ENCODE data around the gene COL12A1.

The COL12A1 gene

DNA sequence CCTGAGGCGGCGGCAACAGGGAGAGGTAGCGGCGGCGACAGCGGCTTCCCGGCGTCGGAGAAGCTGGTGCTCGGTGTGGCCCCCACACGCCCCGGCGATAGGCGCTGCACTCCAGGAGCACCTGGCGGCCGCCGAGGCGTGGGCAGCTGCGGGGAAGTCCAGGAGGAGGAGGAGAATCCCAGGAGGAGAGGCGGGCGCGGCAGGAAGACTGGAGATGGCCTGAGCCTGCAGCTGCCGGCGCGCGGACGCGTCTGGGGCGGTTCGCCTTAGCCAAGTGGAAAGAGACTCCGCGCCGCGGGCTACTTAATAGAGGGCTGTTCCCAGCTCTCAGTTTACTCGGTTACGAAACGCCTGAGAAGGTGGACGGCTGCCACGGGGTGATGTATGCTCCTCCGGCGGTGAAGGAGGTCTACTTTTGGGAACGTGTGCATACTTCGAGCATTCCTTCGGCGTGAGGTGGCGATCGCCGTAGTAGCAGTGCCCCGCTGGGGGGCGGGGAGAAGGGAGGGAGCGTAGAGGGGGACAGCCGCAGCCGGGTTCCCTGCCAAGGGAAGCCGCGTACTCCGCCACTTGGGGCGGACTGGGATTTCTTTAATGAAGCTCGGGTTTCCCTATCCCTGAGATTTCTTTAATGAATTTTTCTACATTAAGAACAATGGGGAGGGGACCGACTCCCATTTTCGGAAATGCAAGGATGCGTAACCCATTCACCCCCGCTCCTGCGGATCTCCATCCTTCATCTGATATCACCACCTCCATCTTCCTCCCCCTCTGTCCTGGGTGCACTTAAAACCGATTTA lies at the start of gene COL12A1:
Gene COL12A1, minus strand, starts transcription at position 278 of the 800 bp plus-strand sequence. CDS start 3,261 bp downstream, outside the sequence.
- DNase-seq (ENCODE audit: low read depth in 2 of 2): no peak

DNA sequence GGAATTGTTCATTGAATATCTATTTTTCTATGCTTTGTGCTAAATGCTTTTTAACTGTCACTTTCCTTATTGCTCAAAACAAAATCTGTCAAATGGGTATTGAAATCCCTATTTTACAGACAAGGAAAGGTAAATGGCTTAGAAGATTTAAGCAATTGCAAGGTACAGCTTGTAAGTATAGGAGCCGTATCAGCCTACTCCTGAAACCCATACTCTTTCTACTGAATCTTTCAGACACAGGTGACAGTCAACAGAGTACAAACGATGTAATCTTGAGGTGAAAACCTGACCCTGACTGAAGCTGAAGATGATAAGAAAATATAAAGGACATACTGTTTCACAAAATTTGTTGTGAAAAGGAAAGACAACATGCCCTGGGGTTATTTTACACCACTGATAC lies 44.7 kb upstream of the COL12A1 start:
- DNase-seq (ENCODE audit: low read depth in 2 of 2): no peak

DNA sequence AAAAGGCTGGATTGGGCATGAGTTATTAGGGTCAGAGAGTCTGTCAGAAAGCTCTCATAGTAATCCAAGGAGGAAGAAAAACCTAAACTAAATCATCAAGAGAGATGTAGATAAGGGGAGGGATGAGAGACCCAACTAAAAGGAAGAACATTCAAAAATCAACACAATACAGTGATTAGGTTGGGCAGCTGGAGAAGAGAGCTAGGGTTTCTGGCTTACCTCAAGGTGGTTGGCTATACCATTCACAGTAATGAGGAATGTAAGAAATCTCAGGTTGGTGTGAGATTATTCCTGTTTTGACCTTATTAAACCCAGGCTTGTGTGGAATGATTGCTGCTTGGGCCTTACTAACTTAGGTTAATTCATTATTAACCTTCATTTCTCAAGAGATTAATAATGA lies 44.0 kb upstream of the COL12A1 start:
- no peak for DNase-seq (ENCODE audit: low read depth in 2 of 2)

DNA sequence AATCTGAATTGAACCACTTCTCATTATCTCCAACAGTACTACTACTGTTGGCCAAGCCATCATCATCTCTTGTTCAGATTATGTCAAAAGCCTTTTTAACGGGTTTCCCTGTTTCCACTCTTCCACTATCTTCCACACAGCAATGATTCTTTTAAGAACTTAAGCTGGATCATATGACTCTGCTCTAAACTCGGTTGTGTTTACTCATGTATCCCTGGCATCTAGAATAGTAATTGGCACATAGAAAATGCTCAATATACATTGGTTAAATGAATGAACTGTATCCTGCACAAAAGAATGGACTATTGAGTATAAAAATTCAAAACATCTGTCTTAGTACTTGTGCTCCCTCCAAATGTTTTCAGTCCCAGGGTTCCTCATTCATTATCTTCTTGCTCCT lies 40.5 kb upstream of the COL12A1 start:
- DNase-seq (ENCODE audit: low read depth in 2 of 2): no peak

DNA sequence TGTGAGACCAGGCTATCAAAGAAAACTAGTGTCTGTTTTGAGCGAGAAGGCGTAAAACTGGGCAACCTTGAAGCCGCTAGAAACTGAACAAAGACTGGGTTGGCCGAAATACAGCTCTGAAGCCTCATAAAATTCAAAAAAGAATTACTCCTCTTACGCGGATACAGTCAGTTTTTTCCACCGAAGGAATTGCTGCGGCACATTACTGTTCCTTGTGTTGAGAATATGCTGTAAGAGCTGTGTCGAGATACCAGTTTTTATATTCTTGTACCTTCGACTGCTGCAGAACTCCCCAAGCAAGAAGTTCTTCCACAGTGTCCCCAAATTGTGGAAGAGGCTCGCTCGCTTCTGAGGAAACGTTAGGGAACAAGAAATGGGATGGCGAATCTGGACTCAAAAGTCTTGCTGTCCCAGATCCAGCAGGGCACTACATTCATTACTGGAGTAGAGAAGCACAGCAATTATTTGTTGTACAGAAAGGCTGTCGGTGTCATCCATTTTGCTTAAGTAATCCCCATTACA lies 38.3 kb upstream of the COL12A1 start:
- no peak for DNase-seq (ENCODE audit: low read depth in 2 of 2)

DNA sequence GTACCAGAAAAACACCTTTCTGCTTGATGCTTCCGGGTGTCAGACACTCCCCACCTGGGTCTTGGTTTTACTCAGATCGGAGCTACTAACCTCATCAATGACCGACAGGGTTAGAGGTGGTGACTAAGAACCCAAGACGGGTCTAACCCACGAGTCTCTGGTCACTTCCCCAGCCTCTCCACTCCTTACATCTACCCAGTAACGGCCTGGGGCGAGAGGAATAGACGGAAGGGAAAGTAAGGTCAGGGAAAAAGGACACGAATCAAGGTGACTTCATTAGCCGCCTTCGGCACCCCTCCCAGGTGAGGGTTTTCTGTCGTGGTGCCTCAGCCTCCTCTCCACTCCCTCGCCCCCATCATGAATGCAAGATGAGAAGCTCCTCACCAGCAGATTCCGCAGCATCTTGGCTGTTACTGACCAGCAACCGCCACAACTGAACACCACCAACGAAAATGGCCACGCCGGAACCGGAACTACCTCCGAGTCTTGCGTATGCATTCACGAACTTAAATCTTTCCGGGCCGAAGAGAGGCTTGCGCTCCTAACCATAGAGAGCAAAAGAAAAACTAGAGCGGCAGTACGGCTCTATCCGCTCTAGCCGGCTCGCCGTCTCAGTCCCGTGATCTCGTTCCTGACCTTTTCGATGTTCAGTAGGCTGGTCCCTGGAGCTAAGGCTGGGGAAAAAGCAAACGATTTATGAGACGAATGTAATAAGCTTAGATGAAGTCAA lies 37.6 kb upstream of the COL12A1 start, which contains the start of gene COX7A2:
Gene COX7A2, minus strand, starts transcription at position 469 of the 730 bp plus-strand sequence. Its CDS starts 67 bp downstream, at position 402.
- DNase-seq (ENCODE audit: low read depth in 2 of 2): peak; percentile 66 to 69

DNA sequence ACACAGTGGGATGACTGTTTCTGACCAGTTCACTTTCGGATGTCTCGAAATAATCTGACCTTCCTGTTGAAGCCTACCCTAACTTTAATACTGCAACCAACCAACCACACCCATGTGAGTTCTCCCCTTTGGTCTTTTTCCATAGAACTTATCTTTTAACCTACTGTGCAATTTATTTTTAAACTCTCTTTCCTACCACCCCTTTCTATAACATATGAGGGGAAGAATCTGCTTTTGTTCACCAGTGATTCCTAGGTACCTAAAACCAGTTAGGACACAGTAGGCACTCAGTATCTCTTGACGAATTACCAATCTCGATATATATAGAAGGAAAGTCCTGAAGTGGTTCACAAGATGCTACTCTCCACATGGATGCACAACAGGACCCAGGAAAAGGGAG lies 30.8 kb upstream of the COL12A1 start:
- no peak for DNase-seq (ENCODE audit: low read depth in 2 of 2)

DNA sequence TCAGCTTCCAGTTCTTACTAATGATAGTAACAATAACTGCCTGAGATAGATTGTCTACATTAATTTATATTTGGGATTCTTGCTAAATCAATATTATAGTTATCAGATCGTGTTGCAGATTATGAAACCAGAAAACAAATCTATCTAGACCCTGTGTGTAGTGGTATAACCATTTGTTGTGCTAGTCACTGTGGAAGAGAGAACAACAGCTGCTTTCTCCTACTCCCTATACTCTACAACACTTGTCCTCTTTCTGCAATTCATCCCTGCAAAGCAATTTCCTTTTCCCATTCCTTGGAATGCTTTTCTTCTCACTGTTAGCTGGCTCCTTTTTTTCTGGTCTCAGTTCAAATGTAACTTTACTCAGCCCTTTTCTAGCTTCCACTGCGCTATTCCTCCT lies 29.4 kb upstream of the COL12A1 start:
- no peak for DNase-seq (ENCODE audit: low read depth in 2 of 2)

DNA sequence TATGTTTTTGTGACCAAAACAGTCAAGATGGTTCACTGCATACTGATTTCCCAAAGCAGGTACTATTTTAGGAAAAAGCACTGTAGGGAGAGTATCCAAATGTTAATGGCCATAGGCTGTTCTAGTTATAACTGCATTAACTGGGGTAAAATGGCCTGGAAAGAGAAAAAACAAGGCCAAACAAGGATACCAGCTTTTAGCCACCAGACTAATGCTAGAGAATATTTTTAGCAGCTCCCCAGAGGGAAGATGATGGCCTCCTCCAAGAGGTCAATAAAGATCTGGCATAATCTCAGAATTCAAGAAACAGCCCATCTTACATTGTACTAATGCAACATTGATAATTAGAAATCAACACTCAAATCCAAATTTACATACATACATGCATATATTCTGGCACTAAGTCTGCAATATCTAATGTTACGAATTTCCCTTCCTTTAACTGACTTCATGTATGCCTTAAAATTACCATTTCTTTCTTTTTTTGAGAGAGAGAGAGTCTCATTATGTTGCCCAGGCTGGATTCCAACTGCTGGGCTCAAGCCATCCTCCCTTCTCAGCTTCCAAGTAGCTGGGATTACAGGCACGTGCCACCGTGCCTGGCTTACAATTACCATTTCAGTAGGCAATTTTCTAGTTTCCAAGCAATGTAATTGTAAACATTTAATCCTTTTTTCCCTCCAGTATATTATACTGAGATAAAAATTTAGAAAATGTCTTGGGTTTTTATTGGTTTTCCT lies 28.4 kb upstream of the COL12A1 start:
- no peak for DNase-seq (ENCODE audit: low read depth in 2 of 2)

DNA sequence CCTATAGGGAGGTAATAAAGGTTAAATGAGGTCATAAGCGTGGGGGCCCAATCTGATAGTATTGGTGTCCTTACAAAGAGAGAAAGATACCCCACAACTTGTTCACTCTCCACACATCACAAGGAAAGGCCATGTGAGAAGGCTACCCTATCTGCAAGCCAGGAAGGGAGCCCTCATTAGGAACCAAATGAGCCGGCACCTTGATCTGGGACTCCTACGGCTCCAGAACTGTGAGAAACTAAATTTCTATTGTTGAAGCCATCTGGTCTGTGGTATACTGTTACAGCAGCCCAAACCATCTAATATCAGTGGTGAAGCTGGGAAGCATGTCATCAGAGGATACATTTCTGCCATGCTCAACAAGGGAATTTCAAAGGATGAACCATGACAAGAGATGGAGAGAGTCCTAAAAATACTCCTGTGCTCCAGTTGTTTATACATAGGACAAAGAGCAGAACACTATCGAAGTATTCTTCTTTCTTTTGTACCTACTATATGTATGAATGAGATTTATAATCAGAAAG lies 27.3 kb upstream of the COL12A1 start:
- no peak for DNase-seq (ENCODE audit: low read depth in 2 of 2)

DNA sequence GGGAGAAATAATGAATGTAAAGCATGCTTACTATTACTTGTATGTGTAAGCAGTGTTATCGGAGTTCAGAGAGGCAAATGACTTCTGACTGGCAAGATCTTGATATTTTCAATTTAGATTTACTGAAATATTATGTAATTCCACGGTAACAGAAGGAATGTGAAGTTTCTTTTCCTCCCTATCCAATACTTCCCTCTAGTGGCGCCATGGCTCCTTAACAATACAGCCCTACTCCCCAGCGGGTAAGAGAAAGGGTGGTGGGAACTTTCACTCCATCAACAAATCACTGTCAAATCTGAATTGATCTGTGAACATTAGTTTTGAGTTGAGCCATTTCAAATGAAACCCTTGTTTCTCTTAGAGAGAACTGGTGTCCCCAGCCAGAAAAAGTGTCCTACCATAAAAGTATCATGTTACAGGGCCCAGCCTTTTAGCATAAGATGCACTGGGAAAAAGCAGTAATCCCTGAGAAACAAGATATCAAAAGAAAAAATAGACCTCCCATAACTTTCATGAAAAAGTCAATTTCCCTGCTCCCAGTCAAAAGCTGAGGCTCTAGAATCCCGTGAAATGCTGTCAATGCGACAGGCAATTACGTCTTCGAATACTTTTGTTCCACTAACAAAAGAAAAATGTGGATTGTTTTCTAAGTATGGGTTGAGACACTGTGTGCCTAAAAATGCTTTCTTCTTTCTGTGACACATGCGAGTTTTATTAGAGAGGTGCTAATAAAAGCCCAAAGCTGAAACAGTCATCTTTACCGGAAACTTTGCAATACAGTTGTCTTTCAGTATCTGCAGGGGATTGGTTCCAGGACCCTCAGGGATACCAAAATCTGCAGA lies 24.9 kb upstream of the COL12A1 start:
- DNase-seq (ENCODE audit: low read depth in 2 of 2): no peak

DNA sequence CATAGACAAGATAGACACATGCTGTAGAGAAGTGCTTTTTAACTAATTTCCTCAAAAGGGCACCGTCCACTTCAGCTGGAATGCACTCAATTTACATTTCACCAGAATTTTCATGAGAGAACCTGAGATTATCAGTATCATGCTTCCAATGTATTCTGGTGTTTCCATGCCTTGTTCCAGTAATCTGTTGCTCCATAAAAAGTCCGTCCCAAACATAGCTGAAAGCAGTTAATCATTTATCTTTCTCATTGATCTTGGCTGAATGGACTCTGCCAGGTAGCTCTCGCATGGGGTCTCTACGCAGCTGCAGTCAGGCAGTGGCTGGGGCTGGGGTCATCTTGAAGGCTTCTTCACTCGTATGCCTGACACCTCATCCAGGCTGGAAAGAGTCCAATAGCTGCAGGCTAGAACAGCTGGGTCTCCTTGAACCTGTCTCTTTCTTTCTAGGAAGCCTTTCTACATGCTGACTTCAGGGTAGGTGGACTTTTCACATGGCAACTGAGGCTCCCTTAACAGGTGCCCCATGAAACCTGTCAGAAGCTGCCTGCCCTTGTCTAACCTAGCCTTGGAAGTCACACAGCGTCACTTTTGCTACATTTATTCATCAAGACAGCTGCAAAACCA lies 18.6 kb upstream of the COL12A1 start:
- DNase-seq (ENCODE audit: low read depth in 2 of 2): no peak

DNA sequence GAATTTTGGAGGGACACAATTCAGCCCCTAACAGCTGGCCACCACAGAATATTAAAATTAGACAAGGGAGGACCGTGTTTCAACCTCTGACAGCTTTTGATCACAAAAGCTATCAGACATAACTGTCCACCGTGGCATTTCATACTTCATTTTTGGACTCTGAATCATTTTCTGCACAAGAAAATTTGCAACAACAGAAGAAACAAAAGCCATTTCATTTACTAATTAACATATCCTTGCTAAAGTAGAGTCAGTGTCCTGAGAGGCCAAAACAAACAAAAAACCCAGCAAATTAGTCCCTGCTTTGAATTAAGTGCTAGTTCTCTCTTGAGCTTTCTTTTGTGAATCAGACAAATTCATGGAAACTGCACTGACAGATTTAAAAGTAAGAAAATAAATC lies 17.6 kb upstream of the COL12A1 start:
- DNase-seq (ENCODE audit: low read depth in 2 of 2): no peak

DNA sequence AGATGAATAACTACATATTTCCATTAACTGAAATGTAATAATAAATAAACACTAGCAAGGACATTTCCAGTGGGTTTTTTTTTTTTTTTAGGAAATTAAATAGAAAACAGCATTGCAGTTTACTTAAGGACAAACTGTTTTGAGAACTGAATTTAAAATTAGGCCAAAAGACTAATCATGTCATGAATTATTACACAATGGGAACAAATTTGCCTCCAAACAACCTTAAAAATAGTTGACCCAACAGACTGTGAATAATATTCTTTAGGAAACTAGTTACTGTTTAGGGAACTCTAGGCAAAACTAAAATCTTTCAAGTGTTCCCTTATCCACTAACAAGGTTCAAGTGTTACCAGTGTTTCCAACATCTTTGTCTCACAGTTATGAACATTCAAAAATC lies 16.4 kb upstream of the COL12A1 start:
- no peak for DNase-seq (ENCODE audit: low read depth in 2 of 2)

DNA sequence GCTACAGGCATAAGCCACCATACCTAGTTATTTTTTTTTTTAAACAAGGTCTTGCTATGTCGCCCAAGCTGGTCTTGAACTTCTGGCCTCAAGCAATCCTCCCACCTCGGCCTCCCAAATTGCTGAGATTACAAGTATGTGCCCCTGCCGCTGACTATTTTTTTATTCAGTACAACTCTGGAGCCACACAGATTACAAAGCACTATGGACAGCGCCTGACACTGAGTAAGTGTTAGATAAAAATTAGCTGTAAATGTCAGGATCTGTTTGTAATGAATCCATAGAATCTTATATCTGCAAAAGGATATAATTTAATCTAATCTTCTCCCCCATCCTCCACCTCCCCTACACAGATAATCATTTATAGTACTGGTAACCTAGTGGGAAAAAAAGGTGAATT lies 15.3 kb upstream of the COL12A1 start:
- DNase-seq (ENCODE audit: low read depth in 2 of 2): no peak

DNA sequence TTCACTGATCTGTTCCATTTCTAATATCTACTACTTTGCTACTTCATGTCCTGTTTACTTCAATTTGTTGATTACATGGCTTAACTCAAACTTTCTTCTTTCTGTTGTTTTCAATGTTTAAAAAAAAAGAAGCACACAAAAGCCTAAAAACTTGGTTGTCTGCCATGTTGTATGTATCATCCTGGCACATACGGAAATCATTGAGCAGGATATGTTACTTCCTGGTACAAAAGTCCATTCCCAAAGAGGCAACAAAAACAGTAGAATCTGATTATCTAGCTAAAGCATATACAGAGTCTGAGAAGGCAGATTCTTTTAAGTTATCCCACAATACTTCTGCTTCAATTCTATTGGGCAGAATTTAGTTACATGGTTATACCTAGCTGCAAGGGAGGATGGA lies 14.5 kb upstream of the COL12A1 start:
- no peak for DNase-seq (ENCODE audit: low read depth in 2 of 2)

DNA sequence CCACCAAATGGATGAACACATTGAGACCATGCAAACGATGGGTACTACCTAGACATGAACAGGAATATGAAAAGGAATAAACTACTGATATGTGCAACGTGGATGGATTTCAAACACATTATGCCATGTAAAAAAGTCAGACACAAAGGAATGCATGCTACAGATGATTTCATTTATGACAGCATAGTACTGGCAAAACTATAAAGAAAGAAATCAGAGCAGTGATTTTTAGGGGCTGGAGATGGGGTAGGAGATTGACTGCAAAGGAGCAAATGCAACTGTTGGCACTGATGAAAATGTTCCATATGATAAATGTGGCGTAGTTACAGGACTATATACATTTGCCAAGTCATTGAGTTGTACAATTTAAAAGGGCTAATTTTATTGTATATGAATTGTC lies 13.4 kb upstream of the COL12A1 start:
- DNase-seq (ENCODE audit: low read depth in 2 of 2): no peak

DNA sequence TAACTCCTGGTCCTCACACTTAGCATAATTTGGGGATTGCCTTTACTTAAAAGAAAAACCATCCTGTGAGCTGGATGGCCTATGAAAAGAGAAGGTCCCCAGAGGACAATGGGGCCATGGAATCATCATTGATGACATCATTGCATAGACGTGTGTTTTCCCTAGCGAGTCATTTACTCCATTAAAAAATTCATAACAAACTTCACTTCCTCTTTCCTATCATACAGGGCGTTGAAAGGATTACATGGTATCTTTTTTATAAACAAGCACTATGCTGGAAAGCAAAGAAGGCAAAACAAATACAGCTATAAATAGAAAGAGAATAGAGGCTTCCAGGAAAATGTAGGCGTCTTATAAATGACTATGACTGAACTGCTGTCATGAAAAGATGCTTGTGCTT lies 11.3 kb upstream of the COL12A1 start:
- DNase-seq (ENCODE audit: low read depth in 2 of 2): no peak

DNA sequence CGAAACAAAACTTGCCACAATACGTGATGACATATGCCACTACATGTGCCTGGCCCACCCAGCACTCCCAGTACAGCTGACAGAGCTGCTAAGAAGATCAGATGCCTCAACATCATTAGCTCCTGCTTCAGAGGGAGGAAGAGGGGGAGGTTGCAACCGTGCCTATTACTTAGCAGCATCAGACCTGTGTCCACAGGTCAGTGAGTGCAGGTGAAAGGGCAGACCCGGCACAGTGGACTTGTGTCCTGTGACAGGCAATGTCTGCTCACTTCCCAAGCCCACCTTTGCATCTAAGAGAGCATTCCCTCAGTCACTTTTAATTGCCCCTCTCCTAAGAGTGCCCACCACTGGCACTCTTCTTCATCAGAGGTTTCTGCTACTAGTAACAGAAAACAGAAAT lies 9.4 kb upstream of the COL12A1 start:
- no peak for DNase-seq (ENCODE audit: low read depth in 2 of 2)

DNA sequence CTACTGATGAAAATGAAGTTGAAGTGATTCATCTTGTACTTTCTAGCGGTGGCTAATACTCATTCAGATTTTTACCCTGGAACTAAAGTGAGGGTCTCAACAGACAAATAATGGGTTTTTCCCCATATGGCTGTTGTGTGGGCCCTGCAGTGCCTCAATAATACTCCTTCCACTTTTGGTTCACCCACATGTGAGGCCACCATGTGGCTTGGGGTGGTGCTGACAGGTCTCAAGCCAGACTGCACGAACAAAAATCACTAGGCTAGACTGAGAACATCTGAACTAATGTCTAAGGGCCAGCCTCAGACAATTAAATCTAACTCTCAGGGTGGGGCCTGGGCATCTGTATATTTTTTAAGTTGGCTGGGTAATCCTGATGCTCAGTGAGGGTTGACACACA lies 7.9 kb upstream of the COL12A1 start:
- DNase-seq (ENCODE audit: low read depth in 2 of 2): no peak

DNA sequence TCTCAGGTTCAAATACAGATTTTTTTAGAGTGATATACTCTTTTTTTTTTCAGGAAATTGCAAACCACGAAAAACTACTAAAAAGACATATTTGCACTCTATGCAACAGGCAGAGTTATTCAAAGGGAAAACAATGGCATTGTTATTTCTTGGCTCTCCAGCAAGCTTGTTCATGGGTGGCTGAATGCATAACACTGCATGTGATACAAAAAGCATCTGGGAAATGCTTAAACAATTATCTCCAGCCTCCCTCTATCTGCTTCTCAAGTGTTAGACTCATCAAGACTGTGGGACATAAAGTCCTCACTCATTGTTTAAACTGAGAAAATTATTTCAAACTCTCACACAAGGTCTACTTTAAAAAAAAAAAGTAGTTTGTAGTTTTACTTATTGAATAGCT lies 7.3 kb upstream of the COL12A1 start:
- no peak for DNase-seq (ENCODE audit: low read depth in 2 of 2)
